B cell (primary cell): ENCODE results near the gene BARX1. TPM values are rescaled to one million over a fixed set of nuclear protein-coding genes. Genes with fewer than 3 reads are reported as not detected.

Experiments used
- ATAC-seq: fragments of 200-7000 bp; cut with Tn5 transposase; one replicate; pipeline ENCODE4 v1.10.0; 2021; ENCODE audit warnings: low read depth, mild to moderate bottlenecking, moderate number of reproducible peaks, moderate library complexity
- CTCF ChIA-PET: fragments of 350-600 bp; sonication (Branson Sonifier 250); formaldehyde crosslinking; loops from one replicate; lab custom pipeline; 2021; ENCODE audit warnings: antibody characterized with exemption, inconsistent platforms; lab: Charles Lee
- POLR2A ChIA-PET: fragments of 350-600 bp; sonication (Branson Sonifier 250); formaldehyde crosslinking; loops from one replicate; lab custom pipeline; 2021; ENCODE audit warnings: antibody characterized with exemption; lab: Charles Lee
- DNase-seq: peaks from one replicate; pipeline ENCODE4 v3.0.0; 2013
- H2AFZ ChIP-seq: 2 replicates; pipeline ENCODE4 v1.6.1; 2012; ENCODE audit warnings: mild to moderate bottlenecking, low read depth, low read length; ENCODE audit not compliant: insufficient read depth, poor library complexity, severe bottlenecking
- H3K27ac ChIP-seq, 2 donors: 1 replicate in 1 of 2; 2 replicates in 1 of 2; pipeline ENCODE4 v1.5.1; 2012 to 2013; ENCODE audit warnings: low read length in 2 of 2, mild to moderate bottlenecking in 2 of 2, moderate library complexity in 1 of 2
- H3K27me3 ChIP-seq, 4 experiments: fragments of 200-600 bp in 1 of 4; sonication (generic) in 1 of 4; replicated peaks in 1 of 4; 1 replicate in 2 of 4; 2 replicates in 2 of 4; pipeline versions ENCODE4 v1.6.1 to v1.7.0; 2013 to 2016; ENCODE audit warnings: low read length in 3 of 4, mild to moderate bottlenecking in 2 of 4, mixed read lengths in 1 of 4, moderate library complexity in 1 of 4; ENCODE audit not compliant: insufficient read depth in 4 of 4, control insufficient read depth in 3 of 4; ENCODE audit errors: control extremely low read depth in 1 of 4
- H3K36me3 ChIP-seq, 2 experiments: replicated peaks in 1 of 2; 1 replicate in 1 of 2; 2 replicates in 1 of 2; pipeline versions ENCODE4 v1.6.1 to v1.7.1; 2013; ENCODE audit warnings: low read length in 1 of 2; ENCODE audit not compliant: insufficient read depth in 2 of 2, control insufficient read depth in 1 of 2; ENCODE audit errors: control extremely low read depth in 1 of 2, extremely low read depth in 1 of 2
- H3K4me1 ChIP-seq, 2 donors: fragments of 200-600 bp in 1 of 2; sonication (generic) in 1 of 2; 1 replicate in 1 of 2; 2 replicates in 1 of 2; pipeline versions ENCODE4 v1.5.1 to v1.6.1; 2013 to 2017; ENCODE audit warnings: low read length in 2 of 2; ENCODE audit not compliant: control insufficient read depth in 2 of 2, insufficient read depth in 2 of 2
- H3K4me2 ChIP-seq: replicated peaks from 2 replicates; pipeline ENCODE3; 2012; ENCODE audit warnings: mild to moderate bottlenecking, low read depth, low read length; ENCODE audit not compliant: poor library complexity, severe bottlenecking
- H3K4me3 ChIP-seq, 5 experiments: fragments of 200-600 bp in 1 of 5; sonication (generic) in 1 of 5; 1 replicate in 3 of 5; 2 replicates in 2 of 5; pipeline versions ENCODE4 v1.5.1 to v1.7.0; 2011 to 2016; ENCODE audit warnings: low read length in 4 of 5, mild to moderate bottlenecking in 4 of 5, low read depth in 2 of 5, control low read depth in 1 of 5, moderate library complexity in 1 of 5; ENCODE audit not compliant: insufficient read depth in 1 of 5; ENCODE audit errors: control extremely low read depth in 1 of 5, extremely low read depth in 1 of 5
- H3K79me2 ChIP-seq: fragments of 200-600 bp; sonication (generic); one replicate; pipeline ENCODE4 v1.6.0; 2016; ENCODE audit warnings: low read length; ENCODE audit not compliant: control insufficient read depth, insufficient read depth
- H3K9ac ChIP-seq: fragments of 200-600 bp; sonication (generic); 2 replicates; pipeline ENCODE4 v1.6.1; 2017; ENCODE audit warnings: mild to moderate bottlenecking, low read length, moderate library complexity
- H3K9me3 ChIP-seq, 3 donors: one replicate each; pipeline versions ENCODE4 v1.6.1 to v1.7.1; 2013; ENCODE audit warnings: low read length in 2 of 3; ENCODE audit not compliant: control insufficient read depth in 2 of 3, insufficient read depth in 1 of 3; ENCODE audit errors: control extremely low read depth in 1 of 3
- H4K20me1 ChIP-seq: 2 replicates; pipeline ENCODE4 v1.6.0; 2012; ENCODE audit warnings: mild to moderate bottlenecking, low read length; ENCODE audit not compliant: insufficient read depth, control insufficient read depth, poor library complexity, severe bottlenecking
- H3K27ac Mint-ChIP-seq: one replicate; pipeline ENCODE4 v1.8.0; 2021; ENCODE audit warnings: mixed read lengths
- H3K27me3 Mint-ChIP-seq: one replicate; pipeline ENCODE4 v1.8.0; 2021; ENCODE audit warnings: mixed read lengths
- H3K4me1 Mint-ChIP-seq: one replicate; pipeline ENCODE4 v1.8.0; 2021; ENCODE audit warnings: mixed read lengths
- H3K4me3 Mint-ChIP-seq: one replicate; pipeline ENCODE4 v1.8.0; 2021; ENCODE audit warnings: mixed read lengths
- H3K9me3 Mint-ChIP-seq: one replicate; pipeline ENCODE4 v1.8.0; 2022; ENCODE audit warnings: mixed read lengths; ENCODE audit not compliant: insufficient read depth
- CTCF ChIP-seq: fragments of 200-600 bp; IDR thresholded peaks from one replicate; pipeline ENCODE4 v1.8.0; 2022; ENCODE audit warnings: antibody characterized with exemption, mild to moderate bottlenecking
- EZH2 ChIP-seq: IDR thresholded peaks from 2 replicates; pipeline ENCODE4 v1.6.1; 2012; ENCODE audit warnings: borderline replicate concordance, low read depth, mild to moderate bottlenecking, moderate library complexity, low read length; ENCODE audit not compliant: insufficient read depth, poor library complexity, severe bottlenecking
- WGBS: methylation state at CpG from one replicate; pipeline ENCODE4 v1.1.5; 2013; ENCODE audit warnings: missing lambda C conversion rate; ENCODE audit not compliant: insufficient coverage; 5-methylcytosine and 5-hydroxymethylcytosine counted together
- intact Hi-C: fragments of 100-400 bp; cut with micrococcal nuclease; formaldehyde crosslinking; loops from one replicate; pipeline ENCODE4 v1.10.0; 2022
- polyA plus RNA-seq: library from polyadenylated mRNA; depleted of rRNA; stranded (reverse); fragments of >200 nt; gene quantifications from 2 replicates; pipeline ENCODE4 v1.2.3, GENCODE V29; 2012
- total RNA-seq, 2 donors: library from RNA; stranded (reverse); fragments of 120-200 nt in 1 of 2; gene quantifications; 1 replicate in 1 of 2; 2 replicates in 1 of 2; pipeline versions ENCODE4 v1.2.3 to v1.2.4, GENCODE V29; 2013 to 2022

Gene BARX1
- total and polyA plus RNA-seq, 2 donors (not counting 1 experiment from before 2014, with no cell fraction given): not detected

GRCh38 chr9:93944011-93944410 lies 11.1 kb downstream of the BARX1 start:
- TF ChIP-seq CTCF (no peak), EZH2 (no peak)
- Histone ChIP-seq H3K4me3 (no peak overlapping the region), H3K79me2 (no peaks in the 10 kb centered on the region), H3K9ac (no peak overlapping the region), H3K36me3 (no peaks in the 10 kb centered on the region), H2AFZ (no peak overlapping the region), H3K9me3 (peaks cover 0 to 42% (median 0%) of the 10 kb centered on the region in 3 donors), H4K20me1 (no peaks in the 10 kb centered on the region), H3K4me2 (no peak overlapping the region), H3K27ac (no peak overlapping the region), H3K4me1 (peaks cover 12 to 21% of the 10 kb centered on the region in 2 donors), H3K27me3 (peaks cover 0 to 74% (median 40%) of the 10 kb centered on the region in 4 experiments)
- POLR2A ChIA-PET: no interaction called here
- no peak overlapping the region for H3K27ac Mint-ChIP-seq
- ATAC-seq: no peak
- peaks cover 2% of the 10 kb centered on the region for H3K9me3 Mint-ChIP-seq
- no CpG with 5 or more reads among the region's 4 CpGs for WGBS
- peaks cover 20% of the 10 kb centered on the region for H3K4me1 Mint-ChIP-seq
- H3K4me3 Mint-ChIP-seq: no peak overlapping the region
- DNase-seq: no peak
- intact Hi-C loops: no loop called here
- CTCF ChIA-PET: interaction anchor here (0.7 kb wide), 1 partner anchor 9 kb away, joined by 3 read pairs; no protein-coding TSS in a partner anchor
- H3K27me3 Mint-ChIP-seq: peaks cover 67% of the 10 kb centered on the region

GRCh38 chr9:93942161-93942560 lies 13.0 kb downstream of the BARX1 start:
- Mint-ChIP-seq H3K27me3 (peaks cover 55% of the 10 kb centered on the region), H3K9me3 (peaks cover 2% of the 10 kb centered on the region), H3K4me1 (peaks cover 18% of the 10 kb centered on the region), H3K27ac (no peak overlapping the region), H3K4me3 (no peak overlapping the region)
- H3K27ac ChIP-seq: no peak overlapping the region
- H3K9ac ChIP-seq: no peak overlapping the region
- no peak for DNase-seq
- no peak overlapping the region for H3K4me2 ChIP-seq
- POLR2A ChIA-PET: no interaction called here
- H3K27me3 ChIP-seq: peaks cover 0 to 58% (median 26%) of the 10 kb centered on the region in 4 experiments
- H2AFZ ChIP-seq: no peak overlapping the region
- H3K4me1 ChIP-seq: peaks cover 12 to 14% of the 10 kb centered on the region in 2 donors
- TF ChIP-seq EZH2 (no peak), CTCF (no peak)
- ATAC-seq: no peak
- intact Hi-C loops: no loop called here
- H3K79me2 ChIP-seq: no peaks in the 10 kb centered on the region
- 83% methylated on average over 2 of the region's 7 CpGs for WGBS
- CTCF ChIA-PET: no interaction called here
- H3K4me3 ChIP-seq: no peak overlapping the region
- H3K9me3 ChIP-seq: peaks cover 0 to 30% (median 0%) of the 10 kb centered on the region in 3 donors
- H3K36me3 ChIP-seq: no peaks in the 10 kb centered on the region
- no peaks in the 10 kb centered on the region for H4K20me1 ChIP-seq
